HEK293T (cell line): Measurements from ENCODE around the gene PCDH9.

Source experiments
- ARNT ChIP-seq: fragments of 450-650 bp; IDR thresholded peaks from 2 replicates; pipeline ENCODE4 v1.6.1; 2017; ENCODE audit warnings: mild to moderate bottlenecking
- BHLHE40 ChIP-seq: fragments of 450-650 bp; IDR thresholded peaks from 2 replicates; pipeline ENCODE4 v1.6.1; 2016; ENCODE audit warnings: mild to moderate bottlenecking, moderate library complexity, borderline replicate concordance
- HDGF ChIP-seq: fragments of 450-650 bp; IDR thresholded peaks from 2 replicates; pipeline ENCODE4 v1.6.1; 2017; ENCODE audit warnings: antibody characterized with exemption, borderline replicate concordance
- LEF1 ChIP-seq: fragments of 450-650 bp; IDR thresholded peaks from 2 replicates; pipeline ENCODE4 v1.6.1; 2017; ENCODE audit warnings: mild to moderate bottlenecking, borderline replicate concordance
- SP1 ChIP-seq: fragments of 450-650 bp; IDR thresholded peaks from 2 replicates; pipeline ENCODE4 v1.6.1; 2017
- SUZ12 ChIP-seq: fragments of 450-650 bp; IDR thresholded peaks from 2 replicates; pipeline ENCODE4 v1.6.1; 2016; ENCODE audit warnings: mild to moderate bottlenecking
- TARDBP ChIP-seq: fragments of 450-650 bp; IDR thresholded peaks from 2 replicates; pipeline ENCODE4 v1.6.1; 2016

DNA sequence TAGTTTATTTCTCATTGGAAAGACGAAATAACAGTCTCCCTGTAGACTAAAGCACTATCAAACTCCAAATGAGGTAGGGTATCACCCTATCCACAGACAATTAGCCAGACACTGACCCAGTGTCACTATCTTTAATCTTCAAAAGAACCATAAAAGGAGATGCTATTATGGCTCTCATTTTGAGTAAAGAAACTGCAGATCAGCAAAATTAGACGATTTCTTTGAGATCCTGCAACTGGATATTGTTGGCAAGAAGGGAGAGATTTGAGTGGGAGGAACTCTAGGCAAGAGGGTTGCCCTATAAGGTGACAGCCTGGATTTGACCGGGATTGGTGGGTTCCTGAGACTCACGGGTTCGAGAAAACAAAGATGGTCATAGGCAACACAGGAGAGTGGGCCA is 71.2 kb downstream of the PCDH9 start:
- TF ChIP-seq ARNT (peak; percentile 10; the same call in 1 of the 2 replicates), HDGF (no peak), SP1 (no peak), TARDBP (no peak), LEF1 (no peak), BHLHE40 (no peak), SUZ12 (no peak)
